ENCODE data around the gene SRC.

- no peak for TF ChIP-seq ZNF274 (IDR thresholded peaks at IDR 0.05; ENCODE audit: low read depth, low read length)
- TF ChIP-seq POLR2A (IDR thresholded peaks at IDR 0.05; ENCODE audit: borderline replicate concordance, extremely low read depth, insufficient read depth, insufficient read length): no peak
- TF ChIP-seq POLR2AphosphoS5 (IDR thresholded peaks at IDR 0.05; ENCODE audit: low read depth, low read length): no peak
- no peak for TF ChIP-seq MAX (IDR thresholded peaks at IDR 0.05)
- TF ChIP-seq ZFX (IDR thresholded peaks at IDR 0.05): no peak
- no peak for TF ChIP-seq EZH2phosphoT487 (IDR thresholded peaks at IDR 0.05; ENCODE audit: borderline replicate concordance)
- TF ChIP-seq EGR1 (IDR thresholded peaks at IDR 0.05; ENCODE audit: low read depth): no peak
- TF ChIP-seq RAD21 (IDR thresholded peaks at IDR 0.05; ENCODE audit: low read depth): no peak
- TF ChIP-seq JUND (IDR thresholded peaks at IDR 0.05): no peak
- TF ChIP-seq CTCF (IDR thresholded peaks at IDR 0.05 in 2 of 3, conservative IDR thresholded peaks at IDR 0.05 in 1 of 3; ENCODE audit: borderline replicate concordance in 1 of 3, insufficient read depth in 1 of 3, low read depth in 2 of 3, low read length in 2 of 3): no peak
- no peak for TF ChIP-seq REST (IDR thresholded peaks at IDR 0.05; ENCODE audit: low read depth)
- no peak for TF ChIP-seq SRF (IDR thresholded peaks at IDR 0.05; ENCODE audit: low read depth)
- TF ChIP-seq EZH2 (IDR thresholded peaks at IDR 0.05): no peak
Observed at GRCh38 chr20:37413023-37413334, 67.0 kb downstream of the SRC start.

All from HCT116 (cell line).